ENCODE data around the gene CD36. TPM values are rescaled to one million over a fixed set of nuclear protein-coding genes. Genes with fewer than 3 reads are reported as not detected.

The CD36 gene
- total RNA-seq, 6 experiments from 2014 or later, result 14.0 to 73.8 (median 34.7) TPM

GRCh38 chr7:80679921-80680907, 41.8 kb downstream of the CD36 start:
- Histone ChIP-seq H3K9me3 (no peaks in the 10 kb centered on the region), H3K36me3 (no peaks in the 10 kb centered on the region), H3K27ac (no peak overlapping the region), H3K27me3 (no peaks in the 10 kb centered on the region), H3K4me3 (no peak overlapping the region), H3K4me1 (peaks cover 0 to 5% (median 0%) of the 10 kb centered on the region in 4 donors)
- DNase-seq (no peak), ATAC-seq (peak in 3 of 4 donors; percentile 30 to 50 (median 42))
- intact Hi-C loops (cut with DNase I), result no loop called here
- WGBS (ENCODE audit: insufficient coverage, low coverage, low lambda C conversion rate, missing lambda C conversion rate), result 66% methylated on average over 8 of the region's 10 CpGs
- TF ChIP-seq CTCF (IDR thresholded peaks at IDR 0.05) (no peak), POLR2A (IDR thresholded peaks at IDR 0.05) (no peak)

DNA sequence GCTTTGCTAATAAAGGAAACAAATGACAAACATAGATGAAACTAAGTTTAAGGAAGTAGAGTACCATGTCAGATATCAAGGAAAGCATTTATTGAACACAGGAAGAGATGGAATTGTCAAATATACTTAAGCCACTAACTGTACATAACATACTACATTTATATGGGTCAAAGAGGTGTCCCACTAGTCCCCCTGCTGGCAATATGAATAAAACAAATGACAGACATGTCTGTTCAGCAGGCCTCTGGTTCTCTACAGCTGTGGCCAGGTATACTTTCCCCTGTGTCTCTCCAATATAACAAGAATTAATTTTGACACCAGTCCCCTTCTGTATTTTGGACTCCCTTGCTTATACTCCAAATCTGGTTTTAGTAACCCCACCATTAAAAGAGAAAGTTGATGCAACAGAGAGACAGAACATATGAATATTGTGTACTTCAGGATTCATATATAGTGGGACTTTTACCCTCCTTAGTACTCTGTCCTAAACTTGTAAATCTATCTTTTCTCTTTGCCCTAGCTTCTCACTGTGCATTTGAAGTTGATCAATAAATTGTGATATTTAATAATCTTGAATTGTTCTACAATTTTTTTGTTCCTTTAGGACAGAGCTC, 42.9 kb downstream of the CD36 start:
- Histone ChIP-seq H3K9me3 (no peaks in the 10 kb centered on the region), H3K4me3 (no peak overlapping the region), H3K27ac (no peak overlapping the region), H3K36me3 (no peaks in the 10 kb centered on the region), H3K4me1 (peaks cover 0 to 5% (median 0%) of the 10 kb centered on the region in 4 donors), H3K27me3 (no peaks in the 10 kb centered on the region)
- no peak for TF ChIP-seq POLR2A (IDR thresholded peaks at IDR 0.05)
- TF ChIP-seq CTCF (IDR thresholded peaks at IDR 0.05), result peak; percentile 36 to 53 (median 49)
- no peak for DNase-seq
- intact Hi-C loops (cut with DNase I), result no loop called here
- peak; percentile 71 to 81 (median 76) for ATAC-seq

GRCh38 chr7:80682744-80683143, 44.3 kb downstream of the CD36 start:
- H3K27me3 ChIP-seq, result no peaks in the 10 kb centered on the region
- intact Hi-C loops (cut with DNase I), result no loop called here
- H3K9me3 ChIP-seq, result no peaks in the 10 kb centered on the region
- H3K36me3 ChIP-seq, result no peaks in the 10 kb centered on the region
- TF ChIP-seq CTCF (IDR thresholded peaks at IDR 0.05), result no peak
- TF ChIP-seq POLR2A (IDR thresholded peaks at IDR 0.05), result no peak
- H3K4me1 ChIP-seq, result peaks cover 0 to 5% (median 0%) of the 10 kb centered on the region in 4 donors
- H3K4me3 ChIP-seq, result no peak overlapping the region
- no peak overlapping the region for H3K27ac ChIP-seq
- ATAC-seq (no peak), DNase-seq (no peak)
- WGBS (ENCODE audit: insufficient coverage, low coverage, low lambda C conversion rate, missing lambda C conversion rate), result 83% methylated on average over 19 of the region's 19 CpGs

- ATAC-seq (no peak), DNase-seq (no peak)
- 65% methylated on average over 2 of the region's 2 CpGs for WGBS (ENCODE audit: insufficient coverage, low coverage, low lambda C conversion rate, missing lambda C conversion rate)
- Histone ChIP-seq H3K36me3 (no peaks in the 10 kb centered on the region), H3K4me3 (no peak overlapping the region), H3K27ac (no peak overlapping the region), H3K4me1 (no peaks in the 10 kb centered on the region), H3K9me3 (no peaks in the 10 kb centered on the region), H3K27me3 (no peaks in the 10 kb centered on the region)
- intact Hi-C loops (cut with DNase I), result no loop called here
- TF ChIP-seq POLR2A (IDR thresholded peaks at IDR 0.05), result no peak
Observed at GRCh38 chr7:80686576-80686975, 48.1 kb downstream of the CD36 start.

Data from right lobe of liver (tissue), 6 donors.